MM.1S (cell line): ENCODE results near the gene RMND5A.

Source experiments
- CTCF ChIP-seq: fragments of 300-600 bp; sonication (generic); IDR thresholded peaks from 2 replicates; pipeline ENCODE4 v1.5.1; 2016; ENCODE audit warnings: antibody characterized with exemption, low read length, mixed read lengths
- EZH2phosphoT487 ChIP-seq: fragments of 300-600 bp; sonication (generic); IDR thresholded peaks from 2 replicates; pipeline ENCODE4 v1.6.1; 2018; ENCODE audit warnings: antibody characterized with exemption, low read length

GRCh38 chr2:86704459-86704971, 15.6 kb upstream of the RMND5A start:
- TF ChIP-seq EZH2phosphoT487 (no peak), CTCF (no peak)
